Measurements from ENCODE around the gene ULBP2. TPM values are rescaled to one million over a fixed set of nuclear protein-coding genes. Genes with fewer than 3 reads are reported as not detected.
A peak's percentile ranks its signal among the peaks of the same experiment; 100 is the strongest.
"Not testable (repeated sequence)": the region's sequence is repeated elsewhere in the genome, so short reads cannot be mapped to it uniquely, and the experiment has no call there.

Gene ULBP2
- total RNA-seq, 2 experiments from 2014 or later: 1.8 to 1.9 TPM

DNA sequence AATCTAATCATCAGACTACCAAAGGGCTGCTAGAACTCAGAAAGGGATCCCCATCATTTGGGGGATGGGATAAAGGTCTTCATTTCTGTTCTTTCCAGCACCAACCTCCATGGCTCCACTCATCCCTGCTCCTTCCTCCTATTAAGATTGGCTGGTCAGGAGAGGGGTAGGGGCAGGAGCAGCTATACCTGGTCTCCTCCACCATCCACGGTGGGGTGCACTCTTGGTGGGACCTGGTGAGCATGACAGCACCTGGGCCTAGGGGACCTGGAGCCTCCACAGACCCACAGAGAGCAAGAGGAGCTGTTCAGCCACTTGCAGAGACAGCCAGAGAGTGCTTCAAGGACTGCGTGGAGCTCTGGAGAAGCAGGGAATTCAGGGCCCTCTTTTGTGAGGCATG, 6.1 kb upstream of the ULBP2 start:
- intact Hi-C loops (cut with DNase I, micrococcal nuclease): loop anchor here in 1 of 2 experiments (10.0 kb wide), 1 partner anchor 399 kb away; no protein-coding TSS in a partner anchor
- ChIA-PET CTCF (interaction anchor here (1.3 to 1.5 kb wide), 2 partner anchors 81 kb away, joined by 4 to 5 read pairs; no protein-coding TSS in a partner anchor), POLR2A (no interaction called here)
- TF ChIP-seq, protein P1, sequence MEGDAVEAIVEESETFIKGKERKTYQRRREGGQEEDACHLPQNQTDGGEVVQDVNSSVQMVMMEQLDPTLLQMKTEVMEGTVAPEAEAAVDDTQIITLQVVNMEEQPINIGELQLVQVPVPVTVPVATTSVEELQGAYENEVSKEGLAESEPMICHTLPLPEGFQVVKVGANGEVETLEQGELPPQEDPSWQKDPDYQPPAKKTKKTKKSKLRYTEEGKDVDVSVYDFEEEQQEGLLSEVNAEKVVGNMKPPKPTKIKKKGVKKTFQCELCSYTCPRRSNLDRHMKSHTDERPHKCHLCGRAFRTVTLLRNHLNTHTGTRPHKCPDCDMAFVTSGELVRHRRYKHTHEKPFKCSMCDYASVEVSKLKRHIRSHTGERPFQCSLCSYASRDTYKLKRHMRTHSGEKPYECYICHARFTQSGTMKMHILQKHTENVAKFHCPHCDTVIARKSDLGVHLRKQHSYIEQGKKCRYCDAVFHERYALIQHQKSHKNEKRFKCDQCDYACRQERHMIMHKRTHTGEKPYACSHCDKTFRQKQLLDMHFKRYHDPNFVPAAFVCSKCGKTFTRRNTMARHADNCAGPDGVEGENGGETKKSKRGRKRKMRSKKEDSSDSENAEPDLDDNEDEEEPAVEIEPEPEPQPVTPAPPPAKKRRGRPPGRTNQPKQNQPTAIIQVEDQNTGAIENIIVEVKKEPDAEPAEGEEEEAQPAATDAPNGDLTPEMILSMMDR (IDR thresholded peaks at IDR 0.05): no peak
- Mint-ChIP-seq H3K4me1 (ENCODE audit: low read depth) (peaks cover 24% of the 10 kb centered on the region), H3K27ac (no peak overlapping the region), H3K9me3 (no peaks in the 10 kb centered on the region), H3K4me3 (no peak overlapping the region), H3K36me3 (ENCODE audit: low read depth) (no peaks in the 10 kb centered on the region), H3K27me3 (peaks cover 91% of the 10 kb centered on the region)
- no peak for DNase-seq
- H3K27ac ChIP-seq (ENCODE audit: low read depth in 1 of 2, low read length in 2 of 2): no peak overlapping the region
- H3K4me3 ChIP-seq (ENCODE audit: low read length): no peak overlapping the region
- H3K27me3 ChIP-seq (ENCODE audit: control insufficient read depth in 1 of 2, insufficient read depth in 2 of 2, low read length in 2 of 2): peaks cover 63 to 85% of the 10 kb centered on the region in 2 experiments
- no peak for ATAC-seq (ENCODE audit: poor library complexity)
- H3K9me3 ChIP-seq (ENCODE audit: control insufficient read depth in 1 of 2, insufficient read depth in 1 of 2, low read length in 2 of 2): peaks cover 0 to 10% of the 10 kb centered on the region in 2 experiments
- H3K4me1 ChIP-seq (ENCODE audit: insufficient read depth, low read length): peaks cover 26% of the 10 kb centered on the region
- no peaks in the 10 kb centered on the region for H3K36me3 ChIP-seq (ENCODE audit: insufficient read depth, low read length)

DNA sequence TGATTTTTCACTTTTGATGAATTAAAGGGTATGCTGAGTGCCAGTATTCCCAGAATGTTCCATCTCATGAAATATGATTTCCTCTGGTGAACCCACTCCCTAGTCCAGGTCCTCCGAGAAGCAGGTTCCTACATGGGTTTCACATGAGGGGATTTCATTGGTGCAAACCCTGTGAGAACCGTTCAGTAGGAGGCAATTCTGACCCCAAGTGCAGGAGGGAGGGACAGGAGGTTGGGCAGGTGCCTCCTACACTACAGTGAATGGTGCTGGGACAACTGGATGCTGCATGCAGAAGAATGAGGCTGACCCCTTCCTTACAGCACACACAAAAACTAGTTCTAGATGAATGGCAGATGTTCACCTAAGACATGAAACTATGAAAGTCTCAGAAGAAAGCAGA, 5.1 kb upstream of the ULBP2 start:
- ChIA-PET POLR2A (no interaction called here), CTCF (interaction anchor here (1.3 kb wide), 1 partner anchor 80 kb away, joined by 4 read pairs; no protein-coding TSS in a partner anchor)
- H3K27ac Mint-ChIP-seq: no peak overlapping the region

DNA sequence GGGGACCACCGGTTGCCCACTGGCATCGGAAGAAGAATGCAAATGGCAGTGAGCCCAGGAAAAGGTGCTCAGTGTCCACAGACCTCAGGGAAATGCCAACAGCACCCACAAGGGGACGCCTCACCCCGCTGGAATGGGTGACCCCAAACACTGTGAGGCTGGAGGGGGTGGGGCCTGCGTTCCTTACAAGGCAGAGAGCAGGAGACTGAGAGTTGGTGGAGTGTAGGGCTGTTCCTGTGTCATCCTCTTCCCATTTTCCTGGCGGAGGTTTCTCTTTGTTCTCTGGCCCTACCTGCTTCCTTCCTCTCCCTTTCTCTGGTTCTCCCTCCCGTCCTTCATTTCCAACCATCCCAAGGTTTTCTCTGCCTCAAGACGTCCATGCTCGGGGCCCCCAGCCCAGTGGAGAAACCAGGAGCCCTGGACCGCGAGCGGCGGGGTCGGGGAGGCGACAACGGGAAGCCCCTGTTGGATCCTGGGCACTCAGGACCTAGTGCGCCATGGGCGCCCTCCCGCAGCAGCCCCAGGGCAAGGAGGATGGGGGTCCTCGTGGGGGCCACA, 3.7 kb upstream of the ULBP2 start:
- ATAC-seq (ENCODE audit: poor library complexity); POLR2A ChIA-PET; H3K4me3 Mint-ChIP-seq; H3K36me3 Mint-ChIP-seq (ENCODE audit: low read depth); DNase-seq; H3K9me3 Mint-ChIP-seq; H3K27ac ChIP-seq (ENCODE audit: low read depth in 1 of 2, low read length in 2 of 2); H3K36me3 ChIP-seq (ENCODE audit: insufficient read depth, low read length): not testable (repeated sequence)
- intact Hi-C loops (cut with DNase I, micrococcal nuclease): loop anchor here (2.0 to 10.0 kb wide), 2 partner anchors 23 to 397 kb away; no protein-coding TSS in a partner anchor
- peaks cover 45% of the 10 kb centered on the region for H3K4me1 ChIP-seq (ENCODE audit: insufficient read depth, low read length)
- Mint-ChIP-seq H3K4me1 (ENCODE audit: low read depth) (peaks cover 33% of the 10 kb centered on the region), H3K27ac (peak overlapping the region; percentile 87), H3K27me3 (peaks cover 91% of the 10 kb centered on the region)
- H3K4me3 ChIP-seq (ENCODE audit: low read length): peak overlapping the region; percentile 50
- peaks cover 66 to 78% of the 10 kb centered on the region in 2 experiments for H3K27me3 ChIP-seq (ENCODE audit: control insufficient read depth in 1 of 2, insufficient read depth in 2 of 2, low read length in 2 of 2)
- CTCF ChIA-PET: interaction anchor here (0.8 kb wide), 1 partner anchor 79 kb away, joined by 3 read pairs; no protein-coding TSS in a partner anchor
- peaks cover 0 to 14% of the 10 kb centered on the region in 2 experiments for H3K9me3 ChIP-seq (ENCODE audit: control insufficient read depth in 1 of 2, insufficient read depth in 1 of 2, low read length in 2 of 2)

More for the DNA sequence above, 5.1 kb upstream of the ULBP2 start:
- no peak for ATAC-seq (ENCODE audit: poor library complexity)
- H3K27ac ChIP-seq (ENCODE audit: low read depth in 1 of 2, low read length in 2 of 2): no peak overlapping the region
- no peaks in the 10 kb centered on the region for H3K9me3 Mint-ChIP-seq
- no peaks in the 10 kb centered on the region for H3K36me3 Mint-ChIP-seq (ENCODE audit: low read depth)
- intact Hi-C loops (cut with DNase I, micrococcal nuclease): loop anchor here in 1 of 2 experiments (10.0 kb wide), 1 partner anchor 398 kb away; no protein-coding TSS in a partner anchor
- peaks cover 66 to 80% of the 10 kb centered on the region in 2 experiments for H3K27me3 ChIP-seq (ENCODE audit: control insufficient read depth in 1 of 2, insufficient read depth in 2 of 2, low read length in 2 of 2)
- peaks cover 37% of the 10 kb centered on the region for H3K4me1 ChIP-seq (ENCODE audit: insufficient read depth, low read length)
- H3K4me3 Mint-ChIP-seq: no peak overlapping the region
- peaks cover 91% of the 10 kb centered on the region for H3K27me3 Mint-ChIP-seq
- H3K4me1 Mint-ChIP-seq (ENCODE audit: low read depth): peaks cover 30% of the 10 kb centered on the region
- no peaks in the 10 kb centered on the region for H3K36me3 ChIP-seq (ENCODE audit: insufficient read depth, low read length)
- TF ChIP-seq, protein P1 (IDR thresholded peaks at IDR 0.05): no peak
- DNase-seq: no peak
- H3K9me3 ChIP-seq (ENCODE audit: control insufficient read depth in 1 of 2, insufficient read depth in 1 of 2, low read length in 2 of 2): peaks cover 0 to 14% of the 10 kb centered on the region in 2 experiments
- no peak overlapping the region for H3K4me3 ChIP-seq (ENCODE audit: low read length)

Measured in CD4-positive, alpha-beta T cell (primary cell).